Ascending aorta (tissue), 2 donors: ENCODE measurements around the gene FRYL. TPM values are rescaled to one million over a fixed set of nuclear protein-coding genes. Genes with fewer than 3 reads are reported as not detected.
"Not testable (repeated sequence)": the region's sequence is repeated elsewhere in the genome, so short reads cannot be mapped to it uniquely, and the experiment has no call there.

Source experiments
- DNase-seq, 2 donors: peaks; one replicate each; pipeline ENCODE4 v3.0.0-alpha.2; 2019; ENCODE audit warnings: low spot score in 2 of 2
- H3K27ac ChIP-seq, 2 donors: fragments of 200-600 bp; sonication (generic); one replicate each; pipeline ENCODE4 v1.5.1; 2016 to 2017; ENCODE audit warnings: mild to moderate bottlenecking in 1 of 2
- H3K27me3 ChIP-seq: fragments of 200-600 bp; sonication (generic); one replicate; pipeline ENCODE4 v1.5.1; 2017
- H3K36me3 ChIP-seq, 2 donors: fragments of 200-600 bp; sonication (generic); one replicate each; pipeline ENCODE4 v1.5.1; 2016
- H3K4me1 ChIP-seq, 2 donors: fragments of 200-600 bp; sonication (generic); one replicate each; pipeline ENCODE4 v1.5.1; 2016 to 2017; ENCODE audit warnings: mild to moderate bottlenecking in 1 of 2
- H3K4me3 ChIP-seq, 2 donors: fragments of 200-600 bp; sonication (generic); one replicate each; pipeline ENCODE4 v1.5.1; 2016 to 2017; ENCODE audit warnings: mild to moderate bottlenecking in 1 of 2
- H3K9me3 ChIP-seq, 2 donors: fragments of 200-600 bp; sonication (generic); one replicate each; pipeline ENCODE4 v1.5.1; 2016
- intact Hi-C: fragments of 100-400 bp; cut with DNase I; formaldehyde crosslinking; loops from one replicate; pipeline ENCODE4 v1.15.1; 2023
- total RNA-seq: library from RNA; depleted of rRNA; stranded (reverse); fragments of >200 nt; gene quantifications from one replicate; pipeline ENCODE4 v1.1.0, GENCODE V29; 2016
- TF ChIP-seq, protein P1 (sequence below), 3 experiments: fragments of 200-600 bp in 2 of 3; fragments of 450-650 bp in 1 of 3; sonication (generic) in 2 of 3; IDR thresholded peaks; one replicate each; pipeline ENCODE4 v1.5.1; 2016 to 2019; ENCODE audit warnings: antibody characterized with exemption in 3 of 3, mild to moderate bottlenecking in 1 of 3, moderate library complexity in 1 of 3

Gene FRYL
- total RNA-seq, 1 donor from 2014 or later: 40.6 TPM

DNA sequence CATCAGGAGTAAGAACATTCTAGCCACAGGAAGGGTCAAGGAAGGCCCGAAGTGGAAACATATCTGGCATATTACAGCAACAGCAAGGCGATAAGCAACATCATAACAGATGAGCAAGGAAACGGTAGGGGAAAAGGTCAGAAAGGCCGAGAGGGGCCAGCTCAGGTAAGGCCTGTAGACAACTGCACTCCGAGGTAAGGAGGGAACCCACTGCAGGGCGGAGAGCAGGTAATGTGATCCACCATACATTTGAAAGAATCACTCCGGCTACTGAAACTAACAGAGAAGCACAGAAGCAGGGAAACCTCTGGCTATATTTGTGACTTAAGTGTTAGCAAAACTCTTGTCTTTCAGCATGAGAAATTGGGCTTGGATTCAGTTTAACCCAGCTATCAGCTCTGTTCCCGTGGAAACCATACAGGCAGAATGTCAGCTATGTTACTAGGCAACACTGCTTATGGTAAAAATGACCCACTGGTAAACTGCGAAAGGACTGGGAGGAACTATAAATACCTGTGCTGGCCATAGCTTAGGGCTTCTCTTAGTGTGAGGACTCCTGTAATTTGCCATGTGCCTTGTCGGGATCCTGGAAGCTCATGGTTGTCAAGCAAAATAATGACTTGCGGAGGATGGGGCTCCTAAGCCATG, 31.0 kb downstream of the FRYL start:
- H3K36me3 ChIP-seq: no peaks in the 10 kb centered on the region
- no peak overlapping the region for H3K4me3 ChIP-seq
- TF ChIP-seq, protein P1, sequence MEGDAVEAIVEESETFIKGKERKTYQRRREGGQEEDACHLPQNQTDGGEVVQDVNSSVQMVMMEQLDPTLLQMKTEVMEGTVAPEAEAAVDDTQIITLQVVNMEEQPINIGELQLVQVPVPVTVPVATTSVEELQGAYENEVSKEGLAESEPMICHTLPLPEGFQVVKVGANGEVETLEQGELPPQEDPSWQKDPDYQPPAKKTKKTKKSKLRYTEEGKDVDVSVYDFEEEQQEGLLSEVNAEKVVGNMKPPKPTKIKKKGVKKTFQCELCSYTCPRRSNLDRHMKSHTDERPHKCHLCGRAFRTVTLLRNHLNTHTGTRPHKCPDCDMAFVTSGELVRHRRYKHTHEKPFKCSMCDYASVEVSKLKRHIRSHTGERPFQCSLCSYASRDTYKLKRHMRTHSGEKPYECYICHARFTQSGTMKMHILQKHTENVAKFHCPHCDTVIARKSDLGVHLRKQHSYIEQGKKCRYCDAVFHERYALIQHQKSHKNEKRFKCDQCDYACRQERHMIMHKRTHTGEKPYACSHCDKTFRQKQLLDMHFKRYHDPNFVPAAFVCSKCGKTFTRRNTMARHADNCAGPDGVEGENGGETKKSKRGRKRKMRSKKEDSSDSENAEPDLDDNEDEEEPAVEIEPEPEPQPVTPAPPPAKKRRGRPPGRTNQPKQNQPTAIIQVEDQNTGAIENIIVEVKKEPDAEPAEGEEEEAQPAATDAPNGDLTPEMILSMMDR (IDR thresholded peaks at IDR 0.05): no peak
- no peaks in the 10 kb centered on the region for H3K27me3 ChIP-seq
- intact Hi-C loops: no loop called here
- no peak for DNase-seq
- H3K27ac ChIP-seq: no peak overlapping the region
- H3K9me3 ChIP-seq: no peaks in the 10 kb centered on the region
- peaks cover 0 to 12% of the 10 kb centered on the region in 2 donors for H3K4me1 ChIP-seq

DNA sequence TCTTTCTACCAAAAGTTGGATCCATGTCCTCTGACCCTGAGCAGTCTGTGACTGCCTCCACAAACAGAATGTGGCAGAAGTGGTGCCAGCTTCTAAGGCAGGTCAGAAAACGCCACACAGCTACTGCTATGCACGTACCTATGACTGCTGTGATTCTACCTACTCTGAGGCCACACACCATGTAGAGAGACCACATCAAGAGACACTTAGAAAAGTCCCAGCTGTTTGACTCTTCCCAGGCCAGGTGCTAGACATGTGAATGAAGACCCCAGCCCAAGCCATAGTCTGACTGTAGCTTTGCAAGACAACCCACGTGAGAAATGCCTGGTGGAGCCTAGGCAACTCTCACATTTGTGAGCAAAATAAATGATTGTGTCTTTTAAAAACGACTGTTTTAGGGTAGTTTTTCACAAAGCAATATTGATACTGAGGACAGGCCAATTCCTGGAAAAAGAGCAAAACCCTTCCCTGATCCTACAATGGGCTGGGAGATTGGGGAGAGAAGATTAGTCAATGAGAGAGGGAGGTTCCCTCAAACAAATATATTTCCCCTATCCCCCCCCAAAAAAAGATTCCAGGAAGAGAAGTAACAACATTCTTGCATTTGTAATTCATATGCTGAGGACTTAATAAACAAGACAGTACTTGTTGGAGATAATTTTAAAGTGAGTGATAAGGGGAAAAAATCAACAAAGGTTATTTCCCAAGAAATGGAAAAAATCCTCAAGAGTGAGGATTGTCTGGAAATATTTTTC, 33.3 kb downstream of the FRYL start:
- TF ChIP-seq, protein P1 (IDR thresholded peaks at IDR 0.05): no peak
- Histone ChIP-seq H3K4me1 (peaks cover 0 to 14% of the 10 kb centered on the region in 2 donors), H3K4me3 (no peak overlapping the region), H3K36me3 (no peaks in the 10 kb centered on the region), H3K9me3 (no peaks in the 10 kb centered on the region), H3K27ac (no peak overlapping the region), H3K27me3 (no peaks in the 10 kb centered on the region)
- DNase-seq: no peak
- intact Hi-C loops: no loop called here

DNA sequence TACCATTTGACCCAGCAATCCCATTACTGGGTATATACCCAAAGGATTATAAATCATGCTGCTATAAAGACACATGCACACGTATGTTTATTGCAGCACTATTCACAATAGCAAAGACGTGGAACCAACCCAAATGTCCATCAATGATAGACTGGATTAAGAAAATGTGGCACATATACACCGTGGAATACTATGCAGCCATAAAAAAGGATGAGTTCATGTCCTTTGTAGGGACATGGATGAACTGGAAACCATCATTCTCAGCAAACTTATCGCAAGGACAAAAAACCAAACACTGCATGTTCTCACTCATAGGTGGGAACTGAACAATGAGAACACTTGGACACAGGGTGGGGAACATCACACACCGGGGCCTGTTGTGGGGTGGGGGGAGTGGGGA, 34.9 kb downstream of the FRYL start:
- H3K4me3 ChIP-seq, intact Hi-C loops, H3K36me3 ChIP-seq, H3K27ac ChIP-seq, H3K9me3 ChIP-seq, DNase-seq, H3K27me3 ChIP-seq: not testable (repeated sequence)
- peaks cover 0 to 16% of the 10 kb centered on the region in 2 donors for H3K4me1 ChIP-seq

DNA sequence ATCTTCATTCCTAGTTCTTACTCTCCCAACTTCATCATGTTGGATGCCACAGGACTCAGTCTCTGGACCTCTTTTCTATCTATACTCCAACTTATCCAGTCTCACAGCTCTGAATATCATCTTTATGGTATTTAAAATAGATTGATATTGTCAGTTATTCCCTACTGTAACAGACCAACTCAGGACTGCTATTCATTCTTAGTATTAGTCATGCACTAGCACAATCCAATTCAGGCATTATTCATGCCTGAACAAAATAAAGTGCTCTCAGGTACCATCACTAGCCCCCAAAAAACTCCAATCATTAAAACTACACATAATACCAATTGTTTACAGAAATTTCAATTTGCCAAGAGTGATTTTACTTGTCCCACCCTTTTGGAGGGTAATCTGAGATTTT, 37.7 kb downstream of the FRYL start:
- Histone ChIP-seq H3K4me1 (peaks cover 0 to 7% of the 10 kb centered on the region in 2 donors), H3K4me3 (no peak overlapping the region), H3K36me3 (no peaks in the 10 kb centered on the region), H3K27ac (no peak overlapping the region), H3K27me3 (no peaks in the 10 kb centered on the region), H3K9me3 (no peaks in the 10 kb centered on the region)
- DNase-seq: no peak
- intact Hi-C loops: no loop called here
- TF ChIP-seq, protein P1 (IDR thresholded peaks at IDR 0.05): no peak

DNA sequence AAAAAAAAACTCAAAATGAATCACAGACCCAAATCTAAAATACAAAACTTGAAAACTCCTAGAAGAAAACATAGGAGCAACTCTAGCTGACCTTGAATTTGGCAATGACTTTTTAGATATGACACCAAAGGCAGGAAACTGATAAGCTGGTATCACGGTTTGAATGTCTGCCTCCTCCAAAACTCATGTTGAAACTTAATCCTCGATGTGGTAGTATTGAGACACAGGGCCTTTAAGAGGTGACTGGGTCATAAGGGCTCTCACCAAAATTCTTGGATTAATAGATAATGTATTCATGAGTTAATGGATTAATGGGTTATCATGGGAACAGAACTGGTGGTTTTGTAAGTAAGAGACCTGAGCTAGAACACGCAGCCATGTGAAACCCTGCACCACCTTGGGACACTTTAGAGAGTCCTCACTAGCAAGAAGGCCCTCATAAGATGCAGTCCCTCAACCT, 40.5 kb downstream of the FRYL start:
- TF ChIP-seq, protein P1 (IDR thresholded peaks at IDR 0.05): no peak
- H3K27ac ChIP-seq: no peak overlapping the region
- H3K9me3 ChIP-seq: no peaks in the 10 kb centered on the region
- peaks cover 0 to 7% of the 10 kb centered on the region in 2 donors for H3K4me1 ChIP-seq
- H3K36me3 ChIP-seq: no peaks in the 10 kb centered on the region
- DNase-seq: no peak
- intact Hi-C loops: no loop called here
- no peak overlapping the region for H3K4me3 ChIP-seq
- H3K27me3 ChIP-seq: no peaks in the 10 kb centered on the region

DNA sequence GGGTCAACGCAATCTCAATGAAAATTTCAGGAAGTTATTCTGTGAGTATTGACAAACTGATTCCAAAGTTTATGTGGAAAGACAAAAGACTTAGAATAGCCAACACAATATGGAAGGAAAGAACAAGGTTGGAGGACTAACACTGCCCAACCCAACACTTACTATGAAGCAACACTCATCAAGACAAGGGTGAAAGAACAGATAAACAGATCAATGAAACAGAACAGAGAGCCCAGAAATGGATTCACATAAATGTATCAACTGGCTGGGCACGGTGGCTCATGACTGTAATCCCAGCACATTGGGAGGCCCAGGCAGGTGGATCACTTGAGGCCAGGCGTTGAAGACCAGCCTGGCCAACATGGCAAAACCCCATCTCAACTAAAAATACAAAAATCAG, 41.2 kb downstream of the FRYL start:
- Histone ChIP-seq H3K9me3 (no peaks in the 10 kb centered on the region), H3K27ac (no peak overlapping the region), H3K4me3 (no peak overlapping the region), H3K27me3 (no peaks in the 10 kb centered on the region), H3K4me1 (peaks cover 0 to 7% of the 10 kb centered on the region in 2 donors), H3K36me3 (no peaks in the 10 kb centered on the region)
- TF ChIP-seq, protein P1 (IDR thresholded peaks at IDR 0.05): no peak
- DNase-seq: no peak
- intact Hi-C loops: no loop called here

DNA sequence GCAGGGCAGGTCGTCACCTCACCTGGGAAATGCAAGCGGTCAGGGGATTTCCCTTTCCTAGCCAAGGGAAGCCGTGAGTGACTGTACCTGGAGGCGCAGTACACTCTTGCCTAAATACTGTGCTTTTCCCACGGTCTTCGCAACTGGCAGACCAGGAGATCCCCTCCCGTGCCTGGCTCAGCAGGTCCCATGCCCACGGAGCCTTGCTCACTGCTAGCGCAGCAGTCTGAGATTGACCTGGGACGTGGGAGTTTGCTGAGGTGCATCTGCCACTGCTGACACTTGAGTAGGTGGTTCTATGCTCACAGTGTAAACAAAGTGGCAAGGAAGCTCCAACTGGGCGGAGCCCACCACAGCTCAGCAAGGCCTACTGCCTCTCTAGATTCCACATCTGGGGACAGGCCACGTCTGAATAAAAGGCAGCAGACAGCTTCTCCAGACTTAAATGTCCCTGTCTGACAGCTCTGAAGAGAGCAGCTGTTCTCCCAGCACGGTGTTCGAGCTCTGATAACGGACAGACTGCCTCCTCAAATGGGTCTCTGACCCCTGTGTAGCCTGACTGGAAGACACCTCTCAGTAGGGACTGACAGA, 51.1 kb downstream of the FRYL start:
- H3K4me3 ChIP-seq, H3K27me3 ChIP-seq, H3K4me1 ChIP-seq, intact Hi-C loops, DNase-seq, H3K9me3 ChIP-seq, H3K36me3 ChIP-seq, H3K27ac ChIP-seq: not testable (repeated sequence)
